ENCODE measurements around the gene POU5F1.
A peak's percentile ranks its signal among the peaks of the same experiment; 100 is the strongest.
"Not testable (repeated sequence)": the region's sequence is repeated elsewhere in the genome, so short reads cannot be mapped to it uniquely, and the experiment has no call there.

POU5F1 gene

GRCh38 chr6:31192431-31193105 lies 22.1 kb upstream of the POU5F1 start:
- H3K36me3 ChIP-seq (ENCODE audit: control insufficient read depth in 4 of 4, insufficient read depth in 4 of 4, low read length in 3 of 4); H3K4me3 ChIP-seq (ENCODE audit: control insufficient read depth in 1 of 7, extremely low read depth in 1 of 7, insufficient read depth in 4 of 7, low read depth in 2 of 7, low read length in 6 of 7); H3K9me3 ChIP-seq (ENCODE audit: control extremely low read depth in 1 of 5, control insufficient read depth in 4 of 5, insufficient read depth in 2 of 5, low read depth in 1 of 5, low read length in 4 of 5); H3K27me3 ChIP-seq (replicated peaks in 2 of 5; ENCODE audit: control insufficient read depth in 4 of 5, insufficient read depth in 5 of 5, low read length in 4 of 5); H3K27ac ChIP-seq (ENCODE audit: insufficient read depth in 1 of 2, low read depth in 1 of 2, low read length in 2 of 2, poor library complexity in 1 of 2, severe bottlenecking in 2 of 2): not testable (repeated sequence)
- DNase-seq: peak; percentile 75 to 85 (median 84)
- WGBS (ENCODE audit: insufficient coverage): 86% methylated on average over 9 of the region's 10 CpGs
- ChIA-PET CTCF (interaction anchor here (0.5 to 5.9 kb wide), 10 partner anchors 33 to 1763 kb away, joined by 3 to 31 read pairs (median 3); partner anchors contain the start of gene PSORS1C2), POLR2A (interaction anchor here (0.9 kb wide), 1 partner anchor 249 kb away, joined by 4 read pairs; no protein-coding TSS in a partner anchor)
- H3K4me1 ChIP-seq (ENCODE audit: control extremely low read depth in 1 of 4, control insufficient read depth in 4 of 4, insufficient read depth in 4 of 4, low read length in 3 of 4): peaks cover 0 to 16% (median 3%) of the 10 kb centered on the region in 4 experiments

GRCh38 chr6:31190488-31190887 lies 20.0 kb upstream of the POU5F1 start:
- peaks cover 0 to 9% (median 0%) of the 10 kb centered on the region in 4 experiments for H3K4me1 ChIP-seq (ENCODE audit: control extremely low read depth in 1 of 4, control insufficient read depth in 4 of 4, insufficient read depth in 4 of 4, low read length in 3 of 4)
- no peak overlapping the region for H3K4me3 ChIP-seq (ENCODE audit: control insufficient read depth in 1 of 7, extremely low read depth in 1 of 7, insufficient read depth in 4 of 7, low read depth in 2 of 7, low read length in 6 of 7)
- 100% methylated on average over 3 of the region's 4 CpGs for WGBS (ENCODE audit: insufficient coverage)
- H3K27me3 ChIP-seq (replicated peaks in 2 of 5; ENCODE audit: control insufficient read depth in 4 of 5, insufficient read depth in 5 of 5, low read length in 4 of 5): no peaks in the 10 kb centered on the region
- CTCF ChIA-PET: interaction anchor here (0.6 to 3.3 kb wide), 2 partner anchors 24 to 52 kb away, joined by 3 to 31 read pairs; partner anchors contain the start of gene PSORS1C2
- no peak for DNase-seq
- POLR2A ChIA-PET: no interaction called here
- H3K27ac ChIP-seq (ENCODE audit: insufficient read depth in 1 of 2, low read depth in 1 of 2, low read length in 2 of 2, poor library complexity in 1 of 2, severe bottlenecking in 2 of 2): no peak overlapping the region
- H3K36me3 ChIP-seq (ENCODE audit: control insufficient read depth in 4 of 4, insufficient read depth in 4 of 4, low read length in 3 of 4): peaks cover 0 to 4% (median 2%) of the 10 kb centered on the region in 4 experiments
- no peaks in the 10 kb centered on the region for H3K9me3 ChIP-seq (ENCODE audit: control extremely low read depth in 1 of 5, control insufficient read depth in 4 of 5, insufficient read depth in 2 of 5, low read depth in 1 of 5, low read length in 4 of 5)

GRCh38 chr6:31189223-31189622 lies 18.7 kb upstream of the POU5F1 start:
- H3K4me1 ChIP-seq (ENCODE audit: control extremely low read depth in 1 of 4, control insufficient read depth in 4 of 4, insufficient read depth in 4 of 4, low read length in 3 of 4); H3K9me3 ChIP-seq (ENCODE audit: control extremely low read depth in 1 of 5, control insufficient read depth in 4 of 5, insufficient read depth in 2 of 5, low read depth in 1 of 5, low read length in 4 of 5); H3K27ac ChIP-seq (ENCODE audit: insufficient read depth in 1 of 2, low read depth in 1 of 2, low read length in 2 of 2, poor library complexity in 1 of 2, severe bottlenecking in 2 of 2); POLR2A ChIA-PET; H3K36me3 ChIP-seq (ENCODE audit: control insufficient read depth in 4 of 4, insufficient read depth in 4 of 4, low read length in 3 of 4); H3K27me3 ChIP-seq (replicated peaks in 2 of 5; ENCODE audit: control insufficient read depth in 4 of 5, insufficient read depth in 5 of 5, low read length in 4 of 5); DNase-seq; H3K4me3 ChIP-seq (ENCODE audit: control insufficient read depth in 1 of 7, extremely low read depth in 1 of 7, insufficient read depth in 4 of 7, low read depth in 2 of 7, low read length in 6 of 7); CTCF ChIA-PET: not testable (repeated sequence)
- WGBS (ENCODE audit: insufficient coverage): 100% methylated on average over 3 of the region's 3 CpGs

- Histone ChIP-seq H3K4me1 (ENCODE audit: control extremely low read depth in 1 of 4, control insufficient read depth in 4 of 4, insufficient read depth in 4 of 4, low read length in 3 of 4) (peaks cover 0 to 3% (median 0%) of the 10 kb centered on the region in 4 experiments), H3K9me3 (ENCODE audit: control extremely low read depth in 1 of 5, control insufficient read depth in 4 of 5, insufficient read depth in 2 of 5, low read depth in 1 of 5, low read length in 4 of 5) (no peaks in the 10 kb centered on the region), H3K36me3 (ENCODE audit: control insufficient read depth in 4 of 4, insufficient read depth in 4 of 4, low read length in 3 of 4) (no peaks in the 10 kb centered on the region), H3K27ac (ENCODE audit: insufficient read depth in 1 of 2, low read depth in 1 of 2, low read length in 2 of 2, poor library complexity in 1 of 2, severe bottlenecking in 2 of 2) (no peak overlapping the region), H3K4me3 (ENCODE audit: control insufficient read depth in 1 of 7, extremely low read depth in 1 of 7, insufficient read depth in 4 of 7, low read depth in 2 of 7, low read length in 6 of 7) (no peak overlapping the region), H3K27me3 (replicated peaks in 2 of 5; ENCODE audit: control insufficient read depth in 4 of 5, insufficient read depth in 5 of 5, low read length in 4 of 5) (no peaks in the 10 kb centered on the region)
- WGBS (ENCODE audit: insufficient coverage): 83% methylated on average over 2 of the region's 5 CpGs
- CTCF ChIA-PET: no interaction called here
- no peak for DNase-seq
- POLR2A ChIA-PET: no interaction called here
Observed at GRCh38 chr6:31187780-31188194, 17.3 kb upstream of the POU5F1 start.

GRCh38 chr6:31186052-31186734 lies 15.7 kb upstream of the POU5F1 start:
- Histone ChIP-seq H3K9me3 (ENCODE audit: control extremely low read depth in 1 of 5, control insufficient read depth in 4 of 5, insufficient read depth in 2 of 5, low read depth in 1 of 5, low read length in 4 of 5) (no peaks in the 10 kb centered on the region), H3K4me3 (ENCODE audit: control insufficient read depth in 1 of 7, extremely low read depth in 1 of 7, insufficient read depth in 4 of 7, low read depth in 2 of 7, low read length in 6 of 7) (no peak overlapping the region), H3K4me1 (ENCODE audit: control extremely low read depth in 1 of 4, control insufficient read depth in 4 of 4, insufficient read depth in 4 of 4, low read length in 3 of 4) (peaks cover 0 to 3% (median 0%) of the 10 kb centered on the region in 4 experiments), H3K27ac (ENCODE audit: insufficient read depth in 1 of 2, low read depth in 1 of 2, low read length in 2 of 2, poor library complexity in 1 of 2, severe bottlenecking in 2 of 2) (no peak overlapping the region), H3K27me3 (replicated peaks in 2 of 5; ENCODE audit: control insufficient read depth in 4 of 5, insufficient read depth in 5 of 5, low read length in 4 of 5) (no peaks in the 10 kb centered on the region), H3K36me3 (ENCODE audit: control insufficient read depth in 4 of 4, insufficient read depth in 4 of 4, low read length in 3 of 4) (no peaks in the 10 kb centered on the region)
- ChIA-PET CTCF (no interaction called here), POLR2A (no interaction called here)
- DNase-seq: no peak
- 96% methylated on average over 20 of the region's 24 CpGs for WGBS (ENCODE audit: insufficient coverage)

- H3K4me1 ChIP-seq (ENCODE audit: control extremely low read depth in 1 of 4, control insufficient read depth in 4 of 4, insufficient read depth in 4 of 4, low read length in 3 of 4); POLR2A ChIA-PET; H3K36me3 ChIP-seq (ENCODE audit: control insufficient read depth in 4 of 4, insufficient read depth in 4 of 4, low read length in 3 of 4); H3K27me3 ChIP-seq (replicated peaks in 2 of 5; ENCODE audit: control insufficient read depth in 4 of 5, insufficient read depth in 5 of 5, low read length in 4 of 5); H3K9me3 ChIP-seq (ENCODE audit: control extremely low read depth in 1 of 5, control insufficient read depth in 4 of 5, insufficient read depth in 2 of 5, low read depth in 1 of 5, low read length in 4 of 5); DNase-seq; CTCF ChIA-PET; H3K4me3 ChIP-seq (ENCODE audit: control insufficient read depth in 1 of 7, extremely low read depth in 1 of 7, insufficient read depth in 4 of 7, low read depth in 2 of 7, low read length in 6 of 7); H3K27ac ChIP-seq (ENCODE audit: insufficient read depth in 1 of 2, low read depth in 1 of 2, low read length in 2 of 2, poor library complexity in 1 of 2, severe bottlenecking in 2 of 2): not testable (repeated sequence)
- WGBS (ENCODE audit: insufficient coverage): 100% methylated on average over 1 of the region's 4 CpGs
Observed at GRCh38 chr6:31185695-31186051, 15.2 kb upstream of the POU5F1 start.

GRCh38 chr6:31183859-31184258 lies 13.4 kb upstream of the POU5F1 start:
- 100% methylated on average over 3 of the region's 6 CpGs for WGBS (ENCODE audit: insufficient coverage)
- POLR2A ChIA-PET; DNase-seq; H3K27me3 ChIP-seq (replicated peaks in 2 of 5; ENCODE audit: control insufficient read depth in 4 of 5, insufficient read depth in 5 of 5, low read length in 4 of 5); H3K4me1 ChIP-seq (ENCODE audit: control extremely low read depth in 1 of 4, control insufficient read depth in 4 of 4, insufficient read depth in 4 of 4, low read length in 3 of 4); H3K27ac ChIP-seq (ENCODE audit: insufficient read depth in 1 of 2, low read depth in 1 of 2, low read length in 2 of 2, poor library complexity in 1 of 2, severe bottlenecking in 2 of 2); H3K4me3 ChIP-seq (ENCODE audit: control insufficient read depth in 1 of 7, extremely low read depth in 1 of 7, insufficient read depth in 4 of 7, low read depth in 2 of 7, low read length in 6 of 7); H3K36me3 ChIP-seq (ENCODE audit: control insufficient read depth in 4 of 4, insufficient read depth in 4 of 4, low read length in 3 of 4); H3K9me3 ChIP-seq (ENCODE audit: control extremely low read depth in 1 of 5, control insufficient read depth in 4 of 5, insufficient read depth in 2 of 5, low read depth in 1 of 5, low read length in 4 of 5): not testable (repeated sequence)
- CTCF ChIA-PET: interaction anchor here (0.8 to 1.0 kb wide), 2 partner anchors 13 to 18 kb away, joined by 3 to 4 read pairs; no protein-coding TSS in a partner anchor
